OCI-M1 (cell line): ENCODE results near the gene ZNF20.

Source experiments
- DNase-seq: peaks from one replicate; lab custom pipeline; 2025; lab: John Stamatoyannopoulos, UW

ZNF20 gene

DNA sequence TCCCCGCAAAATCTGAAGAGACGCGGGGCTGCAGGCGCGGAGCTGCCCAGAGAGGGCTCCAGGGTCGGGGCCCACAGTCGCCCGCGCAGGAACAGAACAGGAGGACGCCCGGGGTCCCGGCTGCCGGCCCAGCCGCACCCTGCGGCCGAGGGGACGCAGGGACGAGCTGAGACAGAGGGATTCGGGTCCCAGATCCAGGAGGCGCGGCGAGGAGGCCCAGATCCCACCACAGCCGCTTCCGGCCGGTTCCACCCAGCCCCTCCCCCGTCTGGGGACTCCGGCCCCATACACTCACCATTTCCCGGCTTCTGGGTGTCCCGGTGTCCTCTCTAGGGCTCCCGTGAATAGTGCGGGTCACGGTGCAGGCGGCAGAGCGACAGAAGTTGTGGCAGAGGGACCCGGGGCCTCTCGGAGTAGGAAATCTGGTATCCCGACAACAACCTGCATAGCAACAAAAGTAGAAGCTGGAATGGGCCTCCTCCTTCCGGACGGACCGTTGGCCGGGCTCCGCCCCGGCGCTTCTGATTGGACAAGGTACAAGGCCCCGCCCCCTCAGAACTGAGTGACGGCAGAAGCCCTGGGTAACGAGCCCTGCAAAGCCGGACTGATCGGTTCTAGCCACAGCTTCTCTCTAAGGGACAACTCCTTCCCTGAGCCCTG, at the start of gene ZNF20:
TSS of gene ZNF20 (minus strand) at position 466 of the 660 bp plus-strand sequence. CDS start at position 298, 168 bp downstream.
- peak; percentile 100 for DNase-seq

DNA sequence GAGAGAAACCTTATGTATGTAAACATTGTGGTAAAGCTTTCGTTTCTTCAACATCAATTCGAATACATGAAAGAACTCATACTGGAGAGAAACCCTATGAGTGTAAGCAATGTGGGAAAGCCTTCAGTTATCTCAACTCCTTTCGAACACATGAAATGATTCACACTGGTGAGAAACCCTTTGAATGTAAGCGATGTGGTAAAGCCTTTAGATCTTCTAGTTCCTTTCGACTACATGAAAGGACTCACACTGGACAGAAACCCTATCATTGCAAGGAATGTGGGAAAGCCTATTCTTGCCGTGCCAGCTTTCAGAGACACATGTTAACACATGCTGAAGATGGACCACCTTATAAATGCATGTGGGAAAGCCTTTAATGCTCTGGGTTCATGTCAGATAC, 47.5 kb upstream of the ZNF20 start:
- peak; percentile 47 for DNase-seq

DNA sequence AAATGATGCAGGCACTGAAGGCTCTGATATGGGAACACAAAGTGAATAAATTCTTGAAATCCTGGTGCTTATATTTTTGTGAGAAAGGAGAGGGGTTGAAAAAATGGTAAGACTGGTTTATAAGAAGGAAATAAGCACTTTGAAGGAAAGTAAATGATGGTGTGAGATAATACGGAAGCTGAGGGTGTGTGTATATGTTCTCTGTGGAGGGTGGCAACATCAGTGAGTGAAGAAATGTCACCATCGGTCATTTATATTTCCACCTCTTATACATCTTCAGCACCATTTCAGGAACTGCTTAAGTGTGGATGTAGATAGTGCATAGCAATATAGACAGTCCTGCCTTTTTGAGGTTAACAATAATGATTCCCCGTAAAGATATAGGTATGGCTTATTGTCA, 40.2 kb upstream of the ZNF20 start:
- DNase-seq: no peak

DNA sequence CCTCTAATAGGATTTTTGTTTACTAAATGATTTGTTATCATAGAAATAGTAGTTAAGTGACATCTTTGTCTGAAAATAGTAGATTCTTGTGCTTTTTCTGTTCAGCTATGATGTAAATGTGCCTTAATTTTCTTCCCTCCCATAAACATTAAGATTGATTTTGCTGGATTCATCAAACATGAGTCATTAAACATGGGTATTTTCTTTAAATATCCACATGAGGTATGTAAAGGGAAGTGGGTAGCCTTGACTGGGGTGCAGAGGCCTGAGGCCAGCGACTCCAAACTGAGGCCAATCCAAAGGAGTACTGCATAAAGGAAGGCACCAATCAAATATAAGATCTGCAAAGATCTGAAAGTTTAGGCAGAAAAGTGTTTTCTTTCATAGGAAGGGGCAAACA, 26.5 kb upstream of the ZNF20 start:
- DNase-seq: no peak

- peak; percentile 58 for DNase-seq
Measured at GRCh38 chr19:12163826-12164225, 23.7 kb upstream of the ZNF20 start.

GRCh38 chr19:12162882-12163806, 23.0 kb upstream of the ZNF20 start, which contains the start of gene ZNF136:
Gene ZNF136 (plus strand): TSS chr19:12163096. CDS start chr19:12163204, 108 bp downstream.
- peak; percentile 100 for DNase-seq

GRCh38 chr19:12162513-12162881, 22.3 kb upstream of the ZNF20 start:
- DNase-seq: no peak

DNA sequence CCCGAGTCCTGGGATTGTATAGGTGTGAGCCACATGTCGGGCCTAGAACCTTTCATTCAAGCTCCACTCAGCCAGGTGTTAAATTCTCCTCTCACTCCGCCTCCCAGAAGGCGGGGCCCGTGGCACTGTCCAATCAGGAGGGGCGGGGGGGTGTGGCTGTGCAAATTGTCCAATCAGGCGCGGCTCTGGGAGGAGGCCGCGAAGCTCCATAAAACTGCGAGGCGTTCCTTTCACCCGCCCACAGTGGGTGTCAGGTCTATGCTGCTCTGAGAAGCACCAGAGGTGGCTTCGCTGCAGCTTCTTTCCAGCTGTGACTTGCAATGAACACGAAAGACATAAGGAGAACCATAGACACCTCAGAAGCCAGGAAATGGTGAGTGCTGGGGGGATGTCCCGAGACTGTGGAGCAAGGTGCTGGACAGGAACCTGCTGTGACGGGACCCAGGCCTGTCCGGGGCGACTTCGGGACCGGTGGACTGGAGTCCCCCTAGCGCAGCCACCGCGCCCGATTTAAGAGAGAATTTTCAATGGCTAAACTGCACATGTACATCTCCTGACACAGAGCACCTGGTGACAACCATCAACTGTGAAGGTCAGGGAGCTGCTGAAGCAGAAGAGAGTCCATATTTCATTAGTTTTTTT, 19.7 kb upstream of the ZNF20 start:
- no peak for DNase-seq

- peak; percentile 98 for DNase-seq
Measured at GRCh38 chr19:12156223-12157058, 16.3 kb upstream of the ZNF20 start, which contains the start of gene ZNF625. Gene ZNF625 (minus strand): TSS chr19:12156734. CDS start chr19:12156558, 176 bp downstream.

DNA sequence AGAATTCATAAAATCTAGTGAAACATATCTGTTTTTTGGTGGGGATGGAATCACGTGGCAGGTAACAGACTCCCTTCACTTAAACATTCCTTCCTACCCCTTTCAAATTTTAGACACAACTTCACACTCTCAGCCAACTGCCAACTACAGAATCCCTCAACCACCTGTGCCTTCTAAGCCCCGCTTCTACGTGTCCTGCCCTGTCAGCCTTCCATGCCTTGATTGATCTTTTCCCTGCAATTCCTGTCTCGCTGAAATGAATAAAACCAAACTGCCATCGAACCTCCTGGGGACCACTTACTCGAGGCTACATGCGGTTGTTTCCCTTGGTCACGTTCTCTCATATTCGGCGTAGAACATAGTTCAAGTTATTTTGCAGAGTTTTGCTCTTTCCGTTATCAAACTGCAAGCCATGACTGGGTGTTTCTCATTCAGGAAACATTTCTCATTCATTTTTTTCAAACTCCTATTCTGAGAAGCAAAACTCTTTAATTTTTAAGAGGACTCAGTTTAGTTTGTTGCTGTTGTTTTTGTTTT, 15.2 kb upstream of the ZNF20 start:
- DNase-seq: peak; percentile 49

GRCh38 chr19:12145348-12145747, 5.2 kb upstream of the ZNF20 start:
- DNase-seq: no peak

DNA sequence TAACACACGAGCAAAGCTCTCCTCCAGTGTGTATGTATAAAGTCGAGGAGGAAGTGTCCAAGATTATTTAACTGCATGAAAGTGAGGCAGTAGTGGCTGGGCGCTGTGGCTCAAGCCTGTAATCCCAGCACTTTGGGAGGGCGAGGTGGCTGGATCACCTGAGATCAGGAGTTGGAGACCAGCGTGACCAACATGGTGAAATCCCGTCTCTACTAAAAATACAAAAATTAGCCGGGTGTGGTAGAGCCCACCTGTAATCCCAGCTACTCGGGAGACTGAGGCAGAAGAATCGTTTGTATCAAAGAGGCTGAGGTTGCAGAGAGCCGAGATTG, 1.2 kb upstream of the ZNF20 start:
- DNase-seq: no peak

DNA sequence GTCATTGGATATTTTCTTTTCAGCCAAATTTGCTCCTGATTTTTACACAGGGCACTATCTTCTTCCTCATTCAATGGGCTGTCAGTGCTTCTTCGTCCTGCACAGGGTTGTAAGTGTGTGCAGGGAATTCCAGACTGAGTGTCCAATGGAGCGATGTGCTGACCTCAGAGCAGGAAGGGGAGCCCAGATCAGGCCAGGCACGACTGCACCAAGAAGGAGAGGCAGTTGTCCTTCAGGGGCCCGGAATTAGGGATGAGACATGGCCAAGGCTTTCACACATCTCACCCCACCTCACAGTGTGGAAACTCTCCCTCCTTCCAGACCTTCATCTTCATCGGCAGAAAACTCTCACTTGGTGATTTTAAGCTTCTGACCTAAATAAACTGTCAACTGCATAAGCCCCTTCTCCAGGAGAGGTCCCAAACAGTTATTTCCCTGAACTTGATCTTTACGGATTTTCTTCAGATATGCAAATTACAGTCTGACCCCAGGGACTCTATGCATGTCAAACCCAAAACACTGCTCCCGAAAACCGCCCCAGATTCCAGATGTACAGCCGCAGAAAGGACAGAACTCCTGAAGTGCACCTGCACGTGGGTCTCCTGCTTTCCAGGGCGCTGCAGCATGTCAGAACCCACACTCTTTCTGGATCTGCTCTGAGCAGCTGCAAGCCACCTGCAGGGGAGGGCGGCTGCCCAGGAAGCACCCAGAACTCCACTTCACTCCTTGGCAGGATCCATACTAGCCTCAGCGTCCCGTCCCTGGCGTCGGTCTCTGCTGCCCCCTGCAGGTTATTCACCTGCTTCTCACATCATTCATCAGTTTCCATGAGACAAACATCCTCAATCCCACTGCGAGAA, 625 bp upstream of the ZNF20 start:
- peak; percentile 97 for DNase-seq

- DNase-seq: peak; percentile 58
Measured at GRCh38 chr19:12139269-12139668, 881 bp downstream of the ZNF20 start.

DNA sequence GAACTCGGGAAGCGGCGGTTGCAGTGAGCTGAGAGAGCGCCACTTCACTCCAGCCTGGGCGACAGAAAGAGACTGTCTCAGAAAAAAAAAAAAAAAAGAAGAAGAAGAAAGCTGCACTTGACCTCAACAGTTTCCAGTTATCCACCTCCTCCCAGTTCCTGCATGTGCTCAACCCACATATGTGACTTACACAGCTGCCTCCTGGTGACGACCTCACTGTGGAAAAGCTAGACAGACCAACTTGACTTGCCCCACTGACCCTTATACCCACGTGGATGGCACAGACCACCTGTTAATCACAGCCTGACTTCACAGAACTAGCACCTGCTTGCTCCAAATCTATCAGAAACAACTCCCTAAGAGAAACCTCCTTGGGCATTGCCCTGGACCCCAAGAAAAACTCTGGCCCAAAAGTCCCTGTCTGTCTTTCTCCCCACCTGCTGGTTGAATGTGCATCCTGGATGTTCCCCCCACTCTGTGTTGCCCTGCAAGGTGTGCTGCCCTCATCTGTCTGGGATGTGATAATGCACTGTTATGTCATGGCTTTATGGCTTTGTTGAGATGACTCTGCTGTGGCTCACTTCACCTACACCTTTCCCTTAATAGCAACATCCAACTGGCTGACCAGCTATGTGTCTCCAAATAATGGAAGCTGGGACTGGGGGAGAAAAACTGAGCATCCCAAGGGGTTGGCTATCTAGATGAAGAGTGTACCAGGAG, 2.8 kb downstream of the ZNF20 start:
- DNase-seq: peak; percentile 73

DNA sequence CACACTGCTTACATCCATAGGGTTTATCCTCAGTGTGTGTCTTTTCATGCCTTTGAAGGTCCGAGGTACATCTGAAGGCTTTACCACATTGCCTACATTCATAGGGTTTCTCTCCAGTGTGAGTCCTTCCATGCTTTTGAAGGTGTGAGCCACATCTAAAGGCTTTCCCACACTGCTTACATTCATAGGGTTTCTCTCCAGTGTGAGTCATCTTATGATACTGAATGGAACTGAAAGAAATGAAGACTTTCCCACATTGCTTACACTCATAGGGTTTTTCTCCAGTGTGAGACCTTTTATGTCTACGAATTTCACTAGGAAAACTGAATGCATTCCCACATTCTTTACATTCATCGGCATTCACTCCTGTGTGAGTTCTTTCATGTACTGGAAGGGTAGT, 7.1 kb downstream of the ZNF20 start:
- peak; percentile 49 for DNase-seq

GRCh38 chr19:12126707-12127106, 13.4 kb downstream of the ZNF20 start:
- DNase-seq: peak; percentile 68

- DNase-seq: no peak
Measured at GRCh38 chr19:12117201-12117970, 22.8 kb downstream of the ZNF20 start.

GRCh38 chr19:12113121-12113520, 27.0 kb downstream of the ZNF20 start:
- no peak for DNase-seq
